GM23248 (cell line): ENCODE data around the gene DLG3. TPM values are rescaled to one million over a fixed set of nuclear protein-coding genes. Genes with fewer than 3 reads are reported as not detected.
A peak's percentile ranks its signal among the peaks of the same experiment; 100 is the strongest.

Source experiments
- DNase-seq: peaks from one replicate; pipeline ENCODE4 v3.0.0-alpha.2; 2015
- H2AFZ ChIP-seq: fragments of 200-600 bp; sonication (generic); 2 replicates; pipeline ENCODE4 v1.6.1; 2016; ENCODE audit warnings: antibody characterized with exemption
- H3F3A ChIP-seq: fragments of 200-600 bp; sonication (generic); 2 replicates; pipeline ENCODE4 v1.6.1; 2016; ENCODE audit warnings: mild to moderate bottlenecking, antibody characterized with exemption, mixed run types; ENCODE audit not compliant: insufficient read depth
- H3K27ac ChIP-seq: fragments of 200-600 bp; sonication (generic); 2 replicates; pipeline ENCODE4 v1.5.1; 2016; ENCODE audit warnings: mild to moderate bottlenecking
- H3K27me3 ChIP-seq: fragments of 200-600 bp; sonication (generic); replicated peaks from 2 replicates; pipeline ENCODE4 v1.6.1; 2016; ENCODE audit warnings: mild to moderate bottlenecking; ENCODE audit not compliant: insufficient read depth
- H3K36me3 ChIP-seq: fragments of 200-600 bp; sonication (generic); 2 replicates; pipeline ENCODE4 v1.6.1; 2016; ENCODE audit warnings: low read depth, mild to moderate bottlenecking
- H3K4me1 ChIP-seq: fragments of 200-600 bp; sonication (generic); 2 replicates; pipeline ENCODE4 v1.6.1; 2016; ENCODE audit warnings: mild to moderate bottlenecking; ENCODE audit not compliant: insufficient read depth
- H3K4me2 ChIP-seq: fragments of 200-600 bp; sonication (generic); one replicate; pipeline ENCODE4 v1.6.1; 2016; ENCODE audit warnings: mild to moderate bottlenecking; ENCODE audit not compliant: unreplicated experiment
- H3K4me3 ChIP-seq: fragments of 200-600 bp; sonication (generic); 2 replicates; pipeline ENCODE4 v1.5.1; 2016; ENCODE audit warnings: mild to moderate bottlenecking
- H3K79me2 ChIP-seq: fragments of 200-600 bp; sonication (generic); 2 replicates; pipeline ENCODE4 v1.6.1; 2016; ENCODE audit warnings: mild to moderate bottlenecking; ENCODE audit not compliant: insufficient read depth
- H3K9ac ChIP-seq: fragments of 200-600 bp; sonication (generic); 2 replicates; pipeline ENCODE4 v1.6.1; 2016; ENCODE audit warnings: mild to moderate bottlenecking
- H3K9me2 ChIP-seq: fragments of 200-600 bp; sonication (generic); 2 replicates; pipeline ENCODE4 v1.6.1; 2016; ENCODE audit warnings: mixed run types, mild to moderate bottlenecking, moderate library complexity; ENCODE audit not compliant: insufficient read depth
- H3K9me3 ChIP-seq: fragments of 200-600 bp; sonication (generic); one replicate; pipeline ENCODE4 v1.6.1; 2017; ENCODE audit warnings: low read depth
- H4K20me1 ChIP-seq: fragments of 200-600 bp; sonication (generic); 2 replicates; pipeline ENCODE4 v1.6.0; 2016; ENCODE audit not compliant: insufficient read depth
- EZH2 ChIP-seq: fragments of 200-600 bp; sonication (generic); IDR thresholded peaks from 2 replicates; pipeline ENCODE4 v1.6.1; 2018; ENCODE audit warnings: antibody characterized with exemption, mild to moderate bottlenecking; ENCODE audit not compliant: insufficient read depth, poor library complexity, severe bottlenecking
- EZH2phosphoT487 ChIP-seq: fragments of 200-600 bp; sonication (generic); IDR thresholded peaks from 2 replicates; pipeline ENCODE4 v1.6.1; 2018; ENCODE audit warnings: antibody characterized with exemption, moderate library complexity, mild to moderate bottlenecking, low read depth; ENCODE audit not compliant: insufficient read depth
- WGBS, 2 experiments: methylation state at CpG; one replicate each; pipeline ENCODE4 v1.1.6; 2015 to 2017; ENCODE audit warnings: low lambda C conversion rate in 2 of 2, low coverage in 1 of 2; ENCODE audit errors: missing lambda C conversion rate in 2 of 2; 5-methylcytosine and 5-hydroxymethylcytosine counted together
- in situ Hi-C: fragments of 300-500 bp; cut with MboI; formaldehyde crosslinking; loops from 2 replicates; pipeline ENCODE4 v1.15.0; 2020
- polyA plus RNA-seq: library from polyadenylated mRNA; unstranded; fragments of >200 nt; fragmentation: Nextera tagmentation; extraction: Ambion mirVana; gene quantifications from 2 replicates; pipeline ENCODE4 v1.2.1, GENCODE V29; 2016
- total RNA-seq: library from RNA; depleted of rRNA; stranded (reverse); fragments of >200 nt; shearing (Covaris generic); gene quantifications from 2 replicates; pipeline ENCODE4 v1.2.3, GENCODE V29; 2014

Gene DLG3
- total and polyA plus RNA-seq, 2 experiments from 2014 or later, result 1.7 to 1.9 TPM

GRCh38 chrX:70446380-70447350 lies 2.0 kb downstream of the DLG3 start:
- Histone ChIP-seq H2AFZ (no peak overlapping the region), H3K79me2 (no peaks in the 10 kb centered on the region), H3K27me3 (no peaks in the 10 kb centered on the region), H4K20me1 (no peaks in the 10 kb centered on the region), H3K4me2 (no peak overlapping the region), H3K36me3 (no peaks in the 10 kb centered on the region), H3K4me3 (no peak overlapping the region), H3K9me2 (no peaks in the 10 kb centered on the region), H3K9ac (no peak overlapping the region), H3K4me1 (no peaks in the 10 kb centered on the region), H3K27ac (no peak overlapping the region), H3K9me3 (no peaks in the 10 kb centered on the region), H3F3A (no peaks in the 10 kb centered on the region)
- in situ Hi-C loops, result no loop called here
- no peak for TF ChIP-seq EZH2phosphoT487
- no peak for TF ChIP-seq EZH2
- no peak for DNase-seq
- 48 to 66% methylated on average over 5 to 13 of the region's 16 CpGs for WGBS, 2 experiments

- H3K36me3 ChIP-seq, result no peaks in the 10 kb centered on the region
- H3K4me1 ChIP-seq, result no peaks in the 10 kb centered on the region
- no peak overlapping the region for H2AFZ ChIP-seq
- WGBS, 2 experiments, result 87% methylated on average over 10 of the region's 14 CpGs; no CpG with 5 or more reads in 1 of the 2 experiments
- no peaks in the 10 kb centered on the region for H3K27me3 ChIP-seq
- in situ Hi-C loops, result no loop called here
- no peak overlapping the region for H3K9ac ChIP-seq
- no peak for DNase-seq
- no peaks in the 10 kb centered on the region for H3F3A ChIP-seq
- no peak overlapping the region for H3K4me3 ChIP-seq
- no peaks in the 10 kb centered on the region for H4K20me1 ChIP-seq
- TF ChIP-seq EZH2phosphoT487 (no peak), EZH2 (no peak)
- H3K9me2 ChIP-seq, result no peaks in the 10 kb centered on the region
- no peaks in the 10 kb centered on the region for H3K79me2 ChIP-seq
- no peaks in the 10 kb centered on the region for H3K9me3 ChIP-seq
- H3K4me2 ChIP-seq, result no peak overlapping the region
- no peak overlapping the region for H3K27ac ChIP-seq
Observed at GRCh38 chrX:70449457-70449966, 4.9 kb downstream of the DLG3 start.

- peak; percentile 58 for DNase-seq
- Histone ChIP-seq H3K9ac (peak overlapping the region; percentile 70), H4K20me1 (no peaks in the 10 kb centered on the region)
Observed at GRCh38 chrX:70452143-70452733, 7.6 kb downstream of the DLG3 start.

GRCh38 chrX:70453024-70453618 lies 8.5 kb downstream of the DLG3 start:
- Histone ChIP-seq H3K27me3 (no peaks in the 10 kb centered on the region), H3K36me3 (no peaks in the 10 kb centered on the region), H3K4me1 (no peaks in the 10 kb centered on the region), H2AFZ (peak overlapping the region; percentile 91), H3F3A (no peaks in the 10 kb centered on the region), H3K4me3 (peak overlapping the region; percentile 81), H4K20me1 (no peaks in the 10 kb centered on the region), H3K79me2 (no peaks in the 10 kb centered on the region), H3K4me2 (peak overlapping the region; percentile 70), H3K9ac (peak overlapping the region; percentile 70; the same call in 1 of the 2 replicates), H3K9me2 (no peaks in the 10 kb centered on the region), H3K9me3 (no peaks in the 10 kb centered on the region), H3K27ac (no peak overlapping the region)
- WGBS, 2 experiments, result 93 to 100% methylated on average over 5 of the region's 5 CpGs
- TF ChIP-seq EZH2 (no peak), EZH2phosphoT487 (no peak)
- DNase-seq, result no peak
- in situ Hi-C loops, result loop anchor here (25.0 kb wide), 1 partner anchor 209 kb away; no protein-coding TSS in a partner anchor

More at GRCh38 chrX:70452143-70452733, 7.6 kb downstream of the DLG3 start:
- no peaks in the 10 kb centered on the region for H3K9me2 ChIP-seq
- no peaks in the 10 kb centered on the region for H3K27me3 ChIP-seq
- TF ChIP-seq EZH2phosphoT487 (no peak), EZH2 (no peak)
- in situ Hi-C loops, result loop anchor here (25.0 kb wide), 1 partner anchor 210 kb away; no protein-coding TSS in a partner anchor
- peak overlapping the region; percentile 70 for H3K4me2 ChIP-seq
- 0 to 1% methylated on average over 2 to 29 of the region's 39 CpGs for WGBS, 2 experiments
- no peak overlapping the region for H3K27ac ChIP-seq
- no peaks in the 10 kb centered on the region for H3K79me2 ChIP-seq
- H3K36me3 ChIP-seq, result no peaks in the 10 kb centered on the region
- no peaks in the 10 kb centered on the region for H3K9me3 ChIP-seq
- no peaks in the 10 kb centered on the region for H3F3A ChIP-seq
- peak overlapping the region; percentile 81 for H3K4me3 ChIP-seq
- H2AFZ ChIP-seq, result peak overlapping the region; percentile 91
- no peaks in the 10 kb centered on the region for H3K4me1 ChIP-seq
